HG02642 (cell line): ENCODE measurements around the gene PUS10.
A peak's percentile ranks its signal among the peaks of the same experiment; 100 is the strongest.
"Not testable (repeated sequence)": the region's sequence is repeated elsewhere in the genome, so short reads cannot be mapped to it uniquely, and the experiment has no call there.

Source experiments
- ATAC-seq: cut with Tn5 transposase; IDR thresholded peaks from one replicate; pipeline ENCODE4 v1.9.1; 2021; ENCODE audit warnings: mild to moderate bottlenecking; ENCODE audit not compliant: unreplicated experiment, poor library complexity

PUS10 gene

GRCh38 chr2:60938301-60938700 lies 79.8 kb downstream of the PUS10 start:
- ATAC-seq = no peak

GRCh38 chr2:60936757-60937156 lies 81.3 kb downstream of the PUS10 start:
- no peak for ATAC-seq

GRCh38 chr2:60934165-60934722 lies 83.8 kb downstream of the PUS10 start:
- no peak for ATAC-seq

- no peak for ATAC-seq
Observed at GRCh38 chr2:60932954-60933353, 85.1 kb downstream of the PUS10 start.

GRCh38 chr2:60932061-60932460 lies 86.0 kb downstream of the PUS10 start:
- ATAC-seq = not testable (repeated sequence)

- no peak for ATAC-seq
Observed at GRCh38 chr2:60926741-60927552, 91.1 kb downstream of the PUS10 start.

GRCh38 chr2:60925994-60926740 lies 91.9 kb downstream of the PUS10 start:
- ATAC-seq = no peak

- ATAC-seq = no peak
Observed at GRCh38 chr2:60907329-60907728, 110.7 kb downstream of the PUS10 start.

- ATAC-seq = no peak
Observed at GRCh38 chr2:60906395-60906794, 111.7 kb downstream of the PUS10 start.

GRCh38 chr2:60905867-60906266 lies 112.2 kb downstream of the PUS10 start:
- ATAC-seq = not testable (repeated sequence)

GRCh38 chr2:60901296-60901695 lies 116.8 kb downstream of the PUS10 start:
- not testable (repeated sequence) for ATAC-seq

- peak; percentile 36 for ATAC-seq
Observed at GRCh38 chr2:60899892-60900249, 118.2 kb downstream of the PUS10 start.

- ATAC-seq = peak; percentile 78
Observed at GRCh38 chr2:60899230-60899891, 118.7 kb downstream of the PUS10 start.

- ATAC-seq = no peak
Observed at GRCh38 chr2:60898567-60898966, 119.5 kb downstream of the PUS10 start.
